HepG2 (cell line): Measurements from ENCODE around the gene NUTM2D. TPM values are rescaled to one million over a fixed set of nuclear protein-coding genes. Genes with fewer than 3 reads are reported as not detected.
"Not testable (repeated sequence)": the region's sequence is repeated elsewhere in the genome, so short reads cannot be mapped to it uniquely, and the experiment has no call there.

Experiments
- ATAC-seq: fragments of 200-7000 bp; cut with Tn5 transposase; 3 replicates; pipeline ENCODE4 v1.9.1; 2020; ENCODE audit warnings: mild to moderate bottlenecking, moderate library complexity
- BruUV-seq: library from RNA; stranded (reverse); fragments of 400-500 nt; replicated peaks from 2 replicates; lab custom pipeline; 2021; lab: Mats Ljungman, UMichigan
- CTCF ChIA-PET: fragments of 300-600 bp; formaldehyde crosslinking; extraction: SDS; loops from one replicate; lab custom pipeline; 2021; ENCODE audit warnings: low total read pairs, inconsistent platforms, low intra/inter-chr PET ratio; lab: Yijun Ruan, JAX
- POLR2A ChIA-PET: fragments of 350-600 bp; sonication (Branson Sonifier 250); formaldehyde crosslinking; loops from one replicate; lab custom pipeline; 2020; ENCODE audit warnings: antibody characterized with exemption, inconsistent platforms; lab: Yijun Ruan, JAX
- DNase-seq: peaks from one replicate; pipeline ENCODE4 v3.0.0-alpha.2; 2015; ENCODE audit warnings: low spot score
- FAIRE-seq: peaks from 3 replicates; lab custom pipeline; 2011; peaks lifted over from hg19 to GRCh38; lab: Jason Lieb, UNC
- H2AFZ ChIP-seq: one replicate; pipeline ENCODE4 v1.6.1; 2011; ENCODE audit warnings: low read length, inconsistent platforms
- H3K27ac ChIP-seq: fragments of 300-600 bp; 3 replicates; pipeline ENCODE4 v1.8.0; 2011; ENCODE audit warnings: mixed run types, mild to moderate bottlenecking, mixed read lengths, low read length, inconsistent platforms; ENCODE audit not compliant: insufficient read depth; ENCODE audit errors: extremely low read length
- H3K27me3 ChIP-seq, 2 experiments: fragments of 200-600 bp in 1 of 2; 2 replicates in 1 of 2; 3 replicates in 1 of 2; pipeline versions ENCODE4 v1.6.0 to v1.8.0; 2011; ENCODE audit warnings: low read length in 2 of 2, mild to moderate bottlenecking in 2 of 2, moderate library complexity in 2 of 2, inconsistent platforms in 1 of 2; ENCODE audit not compliant: insufficient read depth in 2 of 2, control insufficient read depth in 1 of 2
- H3K36me3 ChIP-seq, 2 experiments: fragments of 200-600 bp in 1 of 2; replicated peaks in 1 of 2; 2 replicates in 1 of 2; 3 replicates in 1 of 2; pipeline versions ENCODE4 v1.5.1 to v1.8.0; 2011; ENCODE audit warnings: low read length in 2 of 2, inconsistent platforms in 1 of 2; ENCODE audit not compliant: insufficient read depth in 2 of 2, control insufficient read depth in 1 of 2
- H3K4me1 ChIP-seq: 2 replicates; pipeline ENCODE4 v1.5.1; 2012; ENCODE audit warnings: low read length, inconsistent platforms; ENCODE audit not compliant: insufficient read depth
- H3K4me2 ChIP-seq: 2 replicates; pipeline ENCODE4 v1.6.0; 2011; ENCODE audit warnings: low read depth, low read length, inconsistent platforms
- H3K4me3 ChIP-seq, 3 experiments: fragments of 200-600 bp in 1 of 3; sonication (generic), shearing (Covaris generic) in 1 of 3; replicated peaks in 1 of 3; 2 replicates each; pipeline ENCODE4 v1.5.1; 2011 to 2016; ENCODE audit warnings: low read length in 3 of 3, inconsistent platforms in 2 of 3, low read depth in 2 of 3, mild to moderate bottlenecking in 2 of 3, control low read depth in 1 of 3, mixed read lengths in 1 of 3; ENCODE audit not compliant: insufficient read depth in 1 of 3
- H3K79me2 ChIP-seq: one replicate; pipeline ENCODE4 v1.6.1; 2011; ENCODE audit warnings: low read length, inconsistent platforms; ENCODE audit not compliant: insufficient read depth
- H3K9ac ChIP-seq: 2 replicates; pipeline ENCODE4 v1.6.0; 2011; ENCODE audit warnings: mild to moderate bottlenecking, low read depth, low read length, inconsistent platforms; ENCODE audit not compliant: insufficient read depth
- H3K9me3 ChIP-seq: 2 replicates; pipeline ENCODE4 v1.5.1; 2012; ENCODE audit warnings: mild to moderate bottlenecking, low read length
- H4K20me1 ChIP-seq: 2 replicates; pipeline ENCODE4 v1.6.0; 2011; ENCODE audit warnings: inconsistent platforms, mild to moderate bottlenecking, low read length, moderate library complexity; ENCODE audit not compliant: insufficient read depth
- WGBS: methylation state at CpG from one replicate; pipeline ENCODE4 v1.1.6; 2017; ENCODE audit warnings: low lambda C conversion rate; 5-methylcytosine and 5-hydroxymethylcytosine counted together
- in situ Hi-C: cut with HindIII; loops from 2 replicates; pipeline ENCODE4 v1.10.0; 2017; ENCODE audit warnings: low pct_unique_long_range_greater_than_20kb; ENCODE audit not compliant: extremely low pct_ligation_motif_present
- intact Hi-C: fragments of 100-400 bp; cut with micrococcal nuclease; formaldehyde crosslinking; loops from one replicate; pipeline ENCODE4 v1.10.0; 2022; ENCODE audit not compliant: unreplicated experiment
- polyA plus RNA-seq, 8 experiments: library from polyadenylated mRNA; depleted of rRNA in 3 of 8; stranded (reverse) in 7 of 8; unstranded in 1 of 8; fragments of >200 nt; fragmentation: Illumina TruSeq in 4 of 8; extraction: Trizol in 4 of 8; gene quantifications; 2 replicates each; pipeline versions ENCODE4 v1.2.1 to v1.2.3, GENCODE V29; 2011 to 2016; ENCODE audit warnings: low read depth in 4 of 8, missing spikeins in 1 of 8, mixed read lengths in 1 of 8; ENCODE audit not compliant: insufficient read depth in 1 of 8
- total RNA-seq, 5 experiments: library from RNA; depleted of rRNA; stranded (reverse); fragments of >200 nt; fragmentation: Illumina TruSeq; extraction: Trizol; gene quantifications; 2 replicates each; pipeline ENCODE4 v1.2.3, GENCODE V29; 2016; ENCODE audit warnings: low read depth in 1 of 5

Gene NUTM2D
- total and polyA plus RNA-seq, 2 of the 13 experiments (the other 11 are each of a cell fraction or from before 2014, with no cell fraction given) = 2.1 to 3.3 TPM

DNA sequence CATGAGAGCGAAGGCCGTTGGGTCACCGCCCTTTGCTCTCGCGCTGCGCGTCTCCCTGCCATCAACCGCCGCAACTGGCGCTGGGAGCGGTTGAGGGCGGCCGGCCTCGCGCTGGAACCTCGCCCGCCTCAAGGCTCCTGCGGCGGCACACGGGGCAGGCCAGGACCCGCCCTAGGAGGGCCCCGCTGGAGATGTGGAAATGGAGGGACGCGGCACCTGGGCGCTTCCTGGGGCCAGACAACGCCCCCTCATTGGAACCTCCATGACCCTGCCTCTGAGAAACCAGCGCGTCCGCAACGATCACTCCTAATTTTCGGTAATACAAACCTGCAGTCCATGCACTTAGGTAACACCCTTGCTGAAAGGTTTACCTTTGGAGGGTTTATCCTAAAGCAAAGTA, 2.4 kb upstream of the NUTM2D start:
- intact Hi-C loops, H3K4me1 ChIP-seq, H3K9me3 ChIP-seq, ATAC-seq, H3K79me2 ChIP-seq, POLR2A ChIA-PET, H3K4me2 ChIP-seq, CTCF ChIA-PET, H3K9ac ChIP-seq, in situ Hi-C loops, H3K27me3 ChIP-seq, H3K36me3 ChIP-seq, FAIRE-seq, H3K4me3 ChIP-seq, H3K27ac ChIP-seq, H4K20me1 ChIP-seq, H2AFZ ChIP-seq, BruUV-seq, DNase-seq: not testable (repeated sequence)
- WGBS = 97% methylated on average over 11 of the region's 31 CpGs

- in situ Hi-C loops, H3K4me3 ChIP-seq, H3K79me2 ChIP-seq, H3K27me3 ChIP-seq, H2AFZ ChIP-seq, H3K27ac ChIP-seq, H3K4me2 ChIP-seq, H3K36me3 ChIP-seq, H3K9ac ChIP-seq, intact Hi-C loops, ATAC-seq, H4K20me1 ChIP-seq, BruUV-seq, CTCF ChIA-PET, H3K4me1 ChIP-seq, H3K9me3 ChIP-seq, DNase-seq, FAIRE-seq, POLR2A ChIA-PET: not testable (repeated sequence)
- WGBS = 83% methylated on average over 3 of the region's 3 CpGs
Observed at GRCh38 chr10:87358159-87358558, 615 bp downstream of the NUTM2D start.

DNA sequence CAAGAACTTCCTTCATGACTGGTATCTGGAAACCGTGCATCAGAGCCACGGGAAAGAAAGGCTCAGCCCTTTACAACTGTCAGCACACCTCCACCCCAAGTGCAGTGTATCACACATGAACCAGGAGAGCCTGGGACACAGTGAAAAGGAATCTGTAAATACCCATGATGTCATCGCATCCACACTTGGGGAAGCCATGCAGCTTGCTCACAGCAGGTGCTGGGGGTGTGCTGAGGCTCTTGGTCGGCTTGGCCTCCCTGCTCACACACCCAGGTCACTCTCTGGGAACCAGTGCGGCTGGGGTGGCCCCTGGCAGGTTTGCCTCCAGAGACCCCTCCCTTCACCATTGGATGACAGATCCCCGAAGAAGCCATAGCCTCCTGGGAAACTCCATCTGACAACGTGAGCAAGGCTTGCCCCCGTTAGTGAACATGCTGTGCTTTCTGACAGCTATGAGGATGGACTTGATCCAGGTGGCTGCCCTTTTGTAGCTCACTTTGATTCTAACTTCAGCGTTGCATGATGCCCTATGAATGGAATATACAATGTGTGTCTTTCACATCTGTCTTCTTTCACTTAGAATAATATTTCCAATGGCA, 12.1 kb downstream of the NUTM2D start:
- BruUV-seq, H3K36me3 ChIP-seq, POLR2A ChIA-PET, H3K9me3 ChIP-seq, in situ Hi-C loops, intact Hi-C loops, H3K4me2 ChIP-seq, H3K27me3 ChIP-seq, H3K9ac ChIP-seq, ATAC-seq, H3K79me2 ChIP-seq, H3K4me1 ChIP-seq, H3K4me3 ChIP-seq, H4K20me1 ChIP-seq, H2AFZ ChIP-seq, H3K27ac ChIP-seq, DNase-seq, FAIRE-seq, CTCF ChIA-PET: not testable (repeated sequence)
- 34% methylated on average over 3 of the region's 9 CpGs for WGBS

GRCh38 chr10:87374091-87374490, 16.5 kb downstream of the NUTM2D start:
- not testable (repeated sequence) for H3K4me3 ChIP-seq

More at GRCh38 chr10:87374091-87374490, 16.5 kb downstream of the NUTM2D start:
- CTCF ChIA-PET, H3K27me3 ChIP-seq, POLR2A ChIA-PET, H3K36me3 ChIP-seq, in situ Hi-C loops, intact Hi-C loops, H3K27ac ChIP-seq, DNase-seq, H3K79me2 ChIP-seq, BruUV-seq, H3K4me1 ChIP-seq, FAIRE-seq, ATAC-seq, H3K4me2 ChIP-seq, H3K9ac ChIP-seq, H4K20me1 ChIP-seq, H2AFZ ChIP-seq, H3K9me3 ChIP-seq: not testable (repeated sequence)
- 40% methylated on average over 1 of the region's 1 CpG for WGBS
